DMS79 treated with DMSO at 0.1 percent for 48 hours (cell line): ENCODE results near the gene COPS9.

Source experiments
- DNase-seq: peaks from one replicate; lab custom pipeline; 2025; lab: John Stamatoyannopoulos, UW

Gene COPS9

DNA sequence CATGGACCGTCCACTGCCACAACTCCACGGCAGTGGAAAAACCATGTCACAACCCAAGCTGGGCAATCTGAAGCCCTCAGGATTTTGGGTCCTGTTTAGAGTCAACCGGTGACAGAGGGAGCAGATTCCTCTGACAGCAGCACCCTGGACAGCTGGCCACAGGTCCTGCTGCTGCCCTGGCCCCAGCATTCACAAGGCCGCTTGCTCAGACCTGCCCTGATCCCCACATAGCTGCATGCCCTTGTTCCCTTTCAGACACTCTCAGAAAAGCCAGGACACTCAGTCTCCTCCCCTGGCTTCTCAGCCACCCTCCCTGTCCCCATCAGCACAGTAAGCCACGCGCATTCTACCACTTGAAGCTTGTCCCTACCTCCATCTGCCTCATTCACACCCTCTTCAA, 1.6 kb downstream of the COPS9 start:
- DNase-seq, result no peak

DNA sequence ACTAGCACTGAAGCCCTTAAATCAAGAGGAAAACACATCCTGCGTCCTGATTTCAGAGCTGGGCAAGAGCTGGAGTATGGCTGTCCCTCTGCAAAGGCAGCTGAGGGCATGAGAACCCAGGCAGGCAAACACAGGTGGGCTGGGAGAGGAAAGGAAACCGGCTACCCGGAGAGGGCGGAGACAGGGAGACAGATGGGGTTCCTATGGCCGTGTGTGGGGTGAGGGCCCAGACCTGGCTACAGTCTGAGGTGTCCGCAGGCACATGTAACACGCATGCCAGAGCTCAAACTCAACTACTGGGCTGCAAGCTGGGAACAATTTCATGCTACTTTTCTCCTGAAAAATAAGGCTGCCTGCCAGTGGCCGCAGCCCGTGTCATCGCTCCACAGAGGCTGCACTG, 2.7 kb downstream of the COPS9 start:
- DNase-seq, result no peak

DNA sequence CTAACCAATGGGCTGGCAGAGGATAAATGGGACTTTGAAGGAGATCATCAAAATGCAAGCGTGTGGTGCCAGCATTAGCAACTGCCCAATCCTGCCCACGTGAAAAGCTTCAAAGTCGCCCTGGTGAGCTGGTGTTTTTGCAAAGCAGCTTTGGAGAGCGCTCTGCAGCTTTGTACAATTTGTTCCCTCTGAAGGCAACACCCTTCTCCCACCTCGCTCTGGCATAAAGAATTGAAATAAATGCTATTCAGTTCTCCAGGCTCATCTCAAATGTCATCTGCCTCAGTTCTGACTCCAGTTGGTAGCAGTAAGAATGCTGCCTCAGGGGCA, 3.5 kb downstream of the COPS9 start:
- no peak for DNase-seq

DNA sequence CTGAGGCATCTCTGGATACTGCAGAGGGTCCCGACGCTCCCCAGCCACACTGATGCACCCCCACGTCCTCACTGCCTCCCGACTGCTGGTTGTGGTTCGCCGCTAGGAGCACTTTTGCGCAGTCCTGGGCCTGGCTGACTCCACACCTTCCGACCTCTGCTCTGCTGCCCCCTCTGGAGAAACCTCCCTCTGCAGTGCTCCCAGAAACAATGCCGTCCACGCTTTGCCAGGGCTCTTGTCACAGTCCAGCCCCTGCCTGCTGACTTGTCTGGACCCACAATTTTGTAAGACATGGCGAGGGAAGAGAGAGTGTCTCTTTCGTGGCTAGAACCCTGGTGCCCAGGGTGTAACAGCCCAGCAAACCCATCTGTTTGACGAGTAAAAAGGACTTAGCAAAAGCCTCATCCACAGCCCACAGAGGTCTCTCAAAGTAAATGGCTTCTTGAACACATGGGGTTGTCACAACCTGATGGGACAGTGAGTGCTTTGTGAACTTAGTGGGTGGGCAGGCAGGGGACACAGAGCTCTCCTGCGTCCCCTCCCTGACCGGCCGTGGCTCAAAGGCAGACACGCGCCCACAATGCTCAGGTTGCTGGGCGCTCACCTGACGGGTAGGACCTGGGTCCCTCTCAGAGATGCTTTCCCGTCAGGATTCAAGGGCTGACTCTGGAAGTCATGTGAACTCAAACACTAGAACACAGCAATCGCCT, 4.0 kb downstream of the COPS9 start:
- DNase-seq, result no peak

DNA sequence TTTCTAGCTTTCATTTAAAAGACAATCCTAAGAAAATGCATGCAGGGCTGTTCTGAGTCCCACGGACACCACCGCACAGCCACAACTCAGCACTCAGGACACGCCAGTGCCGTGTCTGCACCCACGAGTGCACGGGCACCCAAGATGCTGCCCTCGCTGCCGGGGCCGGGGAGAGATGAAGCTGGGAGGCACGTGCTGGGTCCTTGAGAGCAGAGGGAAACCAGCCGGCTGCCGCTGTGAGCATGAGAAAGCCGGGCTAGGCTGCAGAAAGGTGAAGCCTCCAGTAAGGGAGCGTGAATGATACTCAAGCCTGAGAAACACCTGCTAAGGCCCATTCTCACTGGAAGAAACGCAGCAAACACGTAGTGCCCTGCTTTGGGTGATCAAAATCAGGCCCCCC, 4.8 kb downstream of the COPS9 start:
- DNase-seq, result no peak

DNA sequence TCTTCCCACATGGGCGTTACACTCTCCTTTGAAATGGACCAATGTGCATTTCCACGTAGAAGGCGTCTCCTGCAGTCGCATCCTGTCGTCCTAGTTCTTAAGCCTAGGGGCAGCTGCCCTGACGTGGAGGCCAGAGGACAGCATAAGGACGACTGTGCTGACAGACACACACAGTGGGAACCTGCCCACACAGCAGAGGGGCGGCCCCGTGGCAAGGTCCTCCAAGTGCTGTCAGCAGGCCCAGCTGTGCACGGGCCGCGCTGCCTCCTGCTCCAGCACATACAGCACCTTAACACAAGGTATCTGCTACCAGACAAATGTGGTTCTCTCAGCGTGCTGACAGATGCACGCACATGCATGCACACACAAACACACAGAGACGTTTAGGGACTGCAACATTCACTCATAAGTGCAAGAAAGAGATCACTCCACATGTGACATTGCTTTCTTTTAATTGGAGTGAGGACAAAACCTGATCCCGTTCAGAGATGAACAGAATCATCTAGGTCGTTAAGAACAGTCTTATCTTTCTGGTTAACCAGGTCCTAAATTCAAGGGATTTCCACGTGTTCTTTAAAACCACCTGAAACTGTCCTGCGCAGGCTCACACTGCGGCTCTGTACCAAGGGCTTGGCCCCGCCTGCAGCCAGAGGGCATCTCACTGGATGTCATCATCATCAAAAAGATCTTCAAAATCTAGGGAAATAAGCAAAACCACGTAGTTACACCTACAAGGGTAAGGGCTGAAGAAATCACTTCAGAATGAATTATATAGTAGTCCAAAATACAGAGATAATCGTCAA, 5.5 kb downstream of the COPS9 start:
- no peak for DNase-seq

DNA sequence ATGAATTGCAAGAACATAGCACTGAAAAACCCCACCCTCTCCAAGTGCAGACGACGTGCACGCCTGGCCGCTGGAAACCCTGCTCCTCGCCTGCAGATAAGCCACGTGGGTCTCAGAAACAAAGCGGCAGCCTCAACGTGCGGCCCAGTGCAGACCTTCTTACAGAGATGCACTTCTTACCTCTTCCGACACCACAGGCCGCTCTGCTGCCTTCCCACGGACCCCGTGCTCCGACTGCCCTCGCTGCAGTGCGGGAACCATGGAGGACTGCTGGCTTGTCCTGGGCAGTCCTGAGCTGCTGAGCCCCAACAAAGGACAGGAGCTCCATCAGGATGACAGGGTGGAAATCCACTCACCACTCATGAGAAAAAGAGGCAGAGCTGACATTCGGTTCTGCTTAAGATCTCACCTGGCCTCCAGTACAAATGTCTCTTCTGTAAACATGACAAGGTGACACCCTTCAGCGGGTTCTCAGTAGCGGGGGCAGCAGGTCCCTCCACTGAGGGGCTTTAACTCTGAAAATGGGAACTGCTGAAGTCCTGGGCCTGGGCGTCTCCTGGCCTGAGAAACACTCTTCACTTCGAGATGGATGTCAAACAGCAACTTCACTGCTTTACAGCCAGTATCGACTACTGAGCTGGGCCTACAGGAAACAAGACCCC, 6.2 kb downstream of the COPS9 start:
- no peak for DNase-seq

DNA sequence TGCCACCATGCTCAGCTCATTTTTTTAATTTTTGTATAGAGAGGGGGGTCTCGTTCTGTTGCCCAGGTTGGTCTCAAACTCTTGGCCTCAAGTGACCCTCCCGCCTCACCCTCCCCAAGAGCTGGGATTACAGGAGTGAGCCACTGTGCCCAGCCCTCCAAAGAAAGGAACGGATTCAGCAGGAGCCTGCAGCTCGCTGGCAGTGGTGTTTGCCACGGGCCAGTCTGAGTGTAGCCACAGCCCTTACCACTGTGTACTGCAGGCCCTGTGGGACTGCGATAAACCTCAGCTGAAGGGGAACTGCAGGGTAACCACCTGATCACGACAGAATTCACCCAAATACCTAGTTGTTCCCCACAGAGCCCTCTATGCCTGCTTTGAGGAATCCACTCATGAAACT, 6.8 kb downstream of the COPS9 start:
- no peak for DNase-seq

DNA sequence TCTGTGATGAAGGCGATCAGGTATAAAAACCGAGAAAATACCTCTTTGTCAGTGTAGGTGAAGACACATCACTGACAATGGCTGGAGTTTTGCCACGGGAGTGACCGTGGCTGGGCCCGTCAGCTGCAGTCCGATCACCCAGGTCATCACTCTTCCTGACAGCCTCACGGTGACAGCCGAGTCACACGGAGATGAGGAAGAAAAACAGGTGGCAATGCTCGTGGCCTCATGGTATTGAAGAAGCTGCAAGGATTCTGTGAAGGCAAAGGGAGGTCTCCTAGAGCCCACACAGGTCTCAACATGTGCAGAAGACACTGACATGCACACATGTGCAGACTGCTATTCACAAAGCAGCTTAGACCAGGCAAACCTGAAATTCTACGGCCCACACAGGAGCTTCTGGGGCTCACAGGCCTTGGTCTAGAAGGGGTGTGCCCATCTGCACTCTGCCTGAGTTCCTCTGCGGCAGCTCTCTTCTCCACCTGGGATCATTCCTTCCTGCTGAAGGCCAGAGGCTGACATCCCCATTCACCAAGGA, 7.4 kb downstream of the COPS9 start:
- no peak for DNase-seq

DNA sequence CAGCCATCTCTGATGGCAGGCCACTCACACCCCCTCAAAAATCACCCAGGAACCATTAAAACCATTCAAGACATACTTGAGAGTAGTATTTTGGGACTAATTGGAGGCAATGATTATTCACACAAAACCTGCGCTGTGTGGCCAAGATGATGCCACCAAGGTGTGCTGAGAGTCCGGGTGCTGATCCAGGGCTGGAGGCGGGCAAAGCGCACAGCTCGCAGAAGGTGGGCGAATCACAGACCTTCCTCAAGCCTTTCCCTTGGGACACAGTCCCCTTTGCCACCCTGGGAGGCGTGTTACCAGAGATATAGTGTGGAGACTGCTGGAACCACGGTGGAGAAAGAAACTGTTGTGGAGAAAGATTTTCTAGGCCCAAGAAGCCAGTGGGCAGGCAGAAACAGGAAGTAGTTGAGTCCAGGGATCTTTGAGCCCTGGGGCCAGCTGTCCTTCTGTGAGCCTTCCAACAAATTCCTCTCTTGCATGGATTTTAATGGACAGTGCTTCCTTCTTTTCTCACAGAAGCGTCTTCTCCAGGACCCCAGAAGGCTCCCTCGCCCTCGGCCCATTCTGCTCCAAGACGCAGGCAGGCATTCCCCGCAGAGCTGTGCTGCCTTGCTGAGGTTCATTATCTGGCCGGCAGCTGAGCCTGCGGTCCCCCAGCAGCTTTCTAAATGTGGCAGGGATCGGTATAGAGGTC, 8.0 kb downstream of the COPS9 start:
- DNase-seq, result no peak

DNA sequence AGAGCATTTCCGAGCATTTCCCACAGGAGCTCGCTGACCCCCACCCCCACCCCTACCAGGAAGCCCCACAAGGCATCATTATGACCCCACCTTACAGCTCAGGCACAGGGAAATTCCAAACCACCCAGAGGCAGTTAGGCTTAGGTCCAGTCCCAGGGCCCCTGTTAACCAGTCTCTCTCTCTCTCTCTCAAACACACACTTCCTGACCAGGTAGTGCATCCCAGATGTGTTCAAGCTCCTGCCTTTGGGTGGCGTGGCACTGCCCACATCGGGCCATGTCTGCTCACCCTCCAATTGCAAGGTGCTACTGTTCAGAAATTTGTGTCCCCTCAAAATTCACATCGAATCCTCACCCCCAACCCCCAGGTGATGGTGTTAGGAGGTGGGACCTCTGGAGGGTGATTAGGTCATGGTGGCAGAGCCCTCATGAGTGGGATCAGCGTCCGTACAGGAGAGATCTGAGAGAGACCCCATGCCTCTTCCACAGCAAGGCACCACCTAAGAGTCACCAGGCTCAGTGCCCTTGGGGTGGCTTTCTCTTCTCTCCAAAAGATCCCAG, 8.8 kb downstream of the COPS9 start:
- DNase-seq, result no peak

DNA sequence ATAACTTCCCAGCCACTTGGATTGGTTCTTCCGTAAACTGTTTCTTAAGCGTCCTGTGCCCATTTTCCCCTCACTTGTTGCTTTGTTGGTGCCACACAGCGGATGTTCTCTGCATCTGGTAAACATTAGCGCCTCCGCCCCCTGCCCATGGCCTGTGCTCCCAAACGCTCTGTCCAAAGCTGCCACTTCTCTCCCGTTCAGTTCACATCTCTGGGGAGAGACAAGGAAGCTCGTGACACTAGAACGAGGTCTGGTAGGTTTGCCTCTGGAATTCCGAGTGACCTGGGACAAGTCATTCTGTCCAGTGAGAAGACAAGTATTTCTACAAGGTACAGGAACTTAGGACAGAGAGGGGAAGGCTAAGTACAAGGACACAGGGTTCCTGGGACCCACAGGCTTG, 9.4 kb downstream of the COPS9 start:
- DNase-seq, result no peak

DNA sequence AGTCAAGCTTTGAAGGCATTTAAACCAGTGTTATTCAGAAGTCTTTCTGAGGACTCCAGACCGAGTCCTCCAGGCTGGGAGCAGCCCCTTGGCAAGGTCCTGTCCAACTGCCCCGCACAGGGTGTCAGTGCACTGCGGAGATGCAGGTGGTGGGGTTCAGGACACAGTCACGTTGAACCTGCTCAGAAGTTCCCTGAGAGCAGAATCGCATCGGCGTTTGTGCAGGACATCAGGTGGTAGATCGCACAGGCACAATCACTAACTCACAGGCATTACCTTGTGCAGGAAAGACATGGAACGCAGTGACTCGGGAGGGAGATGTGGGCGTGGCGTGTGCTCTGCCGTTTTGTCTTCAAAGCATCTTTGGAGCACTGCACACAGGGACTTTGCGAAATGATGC, 10.4 kb downstream of the COPS9 start:
- no peak for DNase-seq

DNA sequence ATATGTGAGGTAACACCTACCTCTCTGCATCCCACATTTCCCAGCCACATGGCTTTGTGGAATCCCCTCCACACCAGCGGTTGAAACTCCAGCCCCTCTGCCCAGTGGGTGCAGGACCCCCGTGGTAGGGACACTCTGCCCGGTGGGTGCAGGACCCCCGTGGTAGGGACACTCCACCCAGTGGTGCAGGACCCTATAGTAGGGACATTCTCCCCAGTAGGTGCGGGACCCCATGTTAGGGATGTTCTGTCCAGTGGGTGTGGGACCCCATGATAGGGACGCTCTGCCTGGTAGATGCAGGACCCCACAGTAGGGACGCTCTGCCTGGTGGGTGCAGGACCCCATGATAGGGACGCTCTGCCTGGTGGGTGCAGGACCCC, 11.5 kb downstream of the COPS9 start:
- DNase-seq, result no peak

DNA sequence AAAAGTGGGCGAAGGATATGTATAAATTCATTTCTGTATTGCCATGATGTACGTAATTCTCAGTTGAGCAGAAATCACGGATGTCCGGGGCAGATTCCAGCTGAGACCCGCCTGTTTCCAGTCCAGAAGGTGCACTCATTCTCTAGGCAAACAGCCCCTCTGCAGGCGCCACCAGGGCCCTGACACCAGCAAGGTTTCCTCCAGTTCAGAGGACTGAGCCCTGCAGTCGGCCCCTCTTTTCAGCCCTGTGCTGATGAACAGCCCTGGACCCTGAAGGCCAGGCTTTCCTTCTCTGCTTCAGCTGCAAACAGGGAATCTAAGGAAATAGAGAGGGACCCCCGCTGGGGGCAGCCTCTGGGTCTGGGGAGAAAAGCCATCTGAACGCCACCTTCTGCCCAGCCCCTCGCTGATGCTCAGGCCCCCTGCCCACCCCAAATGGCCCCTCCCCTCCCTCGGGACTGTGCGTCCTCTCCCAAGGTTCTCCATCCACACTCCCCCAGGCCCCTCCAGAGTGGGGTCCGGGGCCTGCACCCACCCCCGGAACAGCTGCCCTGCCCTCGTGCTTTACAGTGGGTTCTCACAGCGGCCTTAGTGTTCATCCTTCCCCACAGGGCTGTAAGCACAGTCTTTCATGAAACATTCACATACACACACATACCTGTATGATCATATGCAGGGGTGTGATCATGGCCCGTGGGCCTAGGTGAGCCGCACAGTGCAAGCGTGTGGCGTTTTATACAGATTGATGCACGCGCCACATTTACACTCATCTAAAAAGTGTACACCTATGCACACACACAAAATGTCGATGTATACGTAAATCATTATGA, 12.1 kb downstream of the COPS9 start:
- DNase-seq, result no peak

DNA sequence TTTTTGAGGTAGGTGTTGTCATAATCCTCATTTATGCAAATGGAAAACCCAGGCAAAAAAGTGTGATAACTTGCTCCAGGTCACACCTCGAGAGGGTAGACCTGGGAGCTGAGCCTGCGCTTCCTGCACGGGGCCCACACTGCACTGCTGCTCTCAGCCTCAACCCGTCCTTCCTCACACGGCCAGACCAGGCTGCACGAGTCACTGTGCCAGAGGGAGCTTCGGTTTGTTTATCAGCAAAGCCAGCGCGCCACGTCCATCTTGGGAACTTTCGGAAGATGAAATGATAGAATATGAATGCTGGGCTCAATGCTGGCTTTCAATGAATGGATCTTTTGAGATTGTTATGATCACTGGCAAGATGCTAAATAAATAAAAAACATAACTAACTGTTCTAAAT, 14.4 kb downstream of the COPS9 start:
- no peak for DNase-seq

DNA sequence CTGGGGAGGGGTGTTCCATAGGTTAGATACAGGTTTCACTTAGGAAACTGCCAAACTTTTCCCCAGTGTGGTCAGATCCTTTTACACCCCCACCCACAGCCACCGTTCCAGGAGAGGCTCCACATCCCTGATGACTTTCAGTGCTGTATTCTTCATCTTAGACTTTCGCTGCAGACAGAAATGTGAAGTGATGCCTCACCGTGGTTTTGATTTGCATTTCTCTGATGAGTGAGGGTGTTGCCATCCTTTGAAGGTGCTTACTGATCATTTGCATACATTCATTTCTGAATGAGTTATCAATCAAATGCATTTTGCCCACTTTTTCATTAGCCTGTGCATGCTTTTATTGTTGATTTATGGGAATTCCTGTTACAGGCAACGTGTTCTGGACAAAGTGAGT, 14.9 kb downstream of the COPS9 start:
- no peak for DNase-seq

DNA sequence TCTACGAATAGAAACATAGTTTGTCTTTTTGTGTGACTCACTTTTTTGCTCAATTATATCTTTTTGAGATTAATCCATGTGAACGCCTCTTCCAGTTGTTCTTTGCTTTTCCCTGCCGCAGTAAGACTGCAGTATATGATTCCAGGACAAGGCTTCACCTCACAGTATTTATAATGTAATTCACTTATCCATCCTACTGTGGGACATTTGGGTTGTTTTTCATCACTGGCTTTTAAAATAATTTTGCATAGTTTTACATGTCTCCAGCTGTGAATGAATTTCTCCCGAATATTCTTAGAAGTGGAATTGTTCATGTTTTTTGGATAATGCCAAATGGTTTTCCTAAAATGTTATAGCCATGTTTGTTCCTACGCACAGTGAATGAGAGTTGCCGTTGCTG, 21.9 kb downstream of the COPS9 start:
- DNase-seq, result no peak

DNA sequence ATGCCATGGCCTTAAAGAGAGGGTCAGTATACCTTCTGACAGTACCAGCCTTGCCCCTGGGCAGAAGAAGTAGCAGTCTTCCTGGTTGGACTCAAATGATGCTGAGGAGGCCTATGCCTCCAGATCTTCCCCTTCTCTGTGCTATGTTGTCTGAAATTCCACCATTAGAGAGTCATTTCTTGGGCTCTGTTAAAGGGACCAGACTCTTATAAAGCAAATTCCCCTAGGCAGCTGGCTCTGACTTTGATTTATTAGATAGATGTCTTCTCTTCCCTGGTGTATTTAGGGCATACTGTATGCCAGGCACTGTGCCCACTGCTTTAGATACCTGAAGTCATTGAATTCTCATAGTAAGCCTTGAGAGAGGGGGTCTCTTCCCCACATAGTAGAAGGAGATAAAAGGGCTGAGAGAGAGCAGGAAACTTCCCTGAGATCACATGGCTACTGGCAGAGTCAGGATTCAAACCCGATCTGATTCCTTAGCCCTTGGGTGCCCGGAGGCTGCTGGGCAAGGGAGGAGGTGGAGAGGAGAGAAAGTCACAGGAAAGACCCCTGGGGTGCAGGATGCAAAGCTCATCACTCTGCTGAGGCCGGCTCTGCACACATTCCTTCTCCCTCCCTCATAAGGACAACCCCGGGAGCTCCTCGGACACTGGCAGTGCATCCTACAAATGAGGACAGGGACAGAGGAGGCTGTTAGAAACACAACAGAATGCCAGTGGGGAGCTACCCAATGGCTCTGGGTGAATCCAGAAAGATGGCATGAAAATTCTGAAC, 23.0 kb downstream of the COPS9 start:
- no peak for DNase-seq

DNA sequence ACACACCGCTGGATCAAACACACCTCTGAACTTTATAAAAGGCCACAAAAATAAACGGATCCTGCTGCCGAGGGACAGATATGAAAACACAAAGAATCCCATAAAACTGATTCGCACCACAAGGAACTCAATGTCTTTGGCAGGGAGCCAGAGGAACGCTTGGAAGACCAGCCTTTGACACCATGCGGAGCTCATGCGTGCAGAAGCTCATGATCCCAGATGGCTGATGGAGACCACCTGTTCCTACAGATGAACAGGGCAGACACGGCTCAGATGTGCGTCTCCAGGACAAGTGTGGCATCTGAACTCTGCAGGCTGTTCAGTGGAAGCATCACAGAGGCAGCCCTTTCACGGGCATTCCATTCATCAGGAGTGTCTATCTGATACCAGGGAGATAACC, 24.9 kb downstream of the COPS9 start:
- peak; percentile 4 for DNase-seq

DNA sequence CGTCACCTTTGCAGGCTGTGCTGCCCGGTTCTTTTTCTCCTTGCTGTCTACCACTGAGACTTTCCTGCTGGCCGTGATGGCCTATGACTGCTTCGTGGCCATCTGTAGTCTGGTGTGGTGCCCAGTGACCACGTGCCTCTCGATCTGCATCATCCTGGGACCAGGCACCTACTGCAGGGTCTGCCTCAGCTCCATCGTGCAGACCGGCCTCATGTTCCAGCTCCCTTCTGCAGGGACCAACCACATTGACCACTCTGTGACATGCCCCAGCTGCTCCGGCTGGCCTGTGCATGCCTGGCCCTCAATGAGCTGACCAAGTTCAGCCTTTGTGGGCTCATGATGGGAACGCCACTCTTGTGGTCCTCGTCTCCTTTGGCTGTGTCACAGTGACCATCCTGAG, 26.7 kb downstream of the COPS9 start:
- DNase-seq, result no peak
